ENCODE measurements around the gene LZTS3.

DNA sequence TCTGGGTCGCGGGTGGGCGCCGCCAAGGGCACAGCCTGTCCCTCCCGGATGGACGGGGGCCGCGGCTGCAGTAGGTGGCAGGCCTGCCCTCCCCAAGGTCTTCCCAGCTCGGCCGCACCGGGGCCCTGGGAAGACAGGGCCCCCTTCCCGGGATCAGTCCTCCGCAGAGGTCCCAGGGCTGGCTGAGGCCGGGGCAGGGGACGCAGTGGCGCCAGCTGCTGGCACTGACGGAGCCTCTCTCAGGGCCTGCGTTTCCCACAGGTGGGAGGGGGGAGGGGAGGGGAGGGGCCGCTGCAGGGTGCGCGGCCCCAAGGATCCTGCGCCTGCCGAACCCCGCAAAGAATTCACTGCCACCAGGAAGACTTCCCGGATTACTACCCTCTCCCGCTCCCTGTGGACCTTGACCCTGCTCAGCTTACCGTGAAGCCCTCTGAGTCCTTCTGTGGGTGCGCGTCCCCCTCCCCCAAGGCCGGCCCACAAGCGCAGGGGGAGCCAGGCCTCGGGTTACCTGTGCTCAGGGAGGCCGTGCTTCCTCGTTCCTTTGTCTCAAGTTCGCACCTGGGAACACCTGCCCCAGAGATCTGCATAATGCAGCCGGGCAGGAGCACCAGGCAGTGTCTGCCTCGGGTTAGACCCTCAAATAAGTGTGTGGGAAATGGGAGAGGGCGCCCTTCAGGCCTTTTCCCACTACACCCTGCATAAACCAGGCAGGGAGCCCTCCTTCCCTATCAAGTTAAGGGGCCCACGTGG lies 5.1 kb downstream of the LZTS3 start:
- TF ChIP-seq EZH2 (IDR thresholded peaks at IDR 0.05; ENCODE audit: borderline replicate concordance), result no peak
- TF ChIP-seq, protein P1, sequence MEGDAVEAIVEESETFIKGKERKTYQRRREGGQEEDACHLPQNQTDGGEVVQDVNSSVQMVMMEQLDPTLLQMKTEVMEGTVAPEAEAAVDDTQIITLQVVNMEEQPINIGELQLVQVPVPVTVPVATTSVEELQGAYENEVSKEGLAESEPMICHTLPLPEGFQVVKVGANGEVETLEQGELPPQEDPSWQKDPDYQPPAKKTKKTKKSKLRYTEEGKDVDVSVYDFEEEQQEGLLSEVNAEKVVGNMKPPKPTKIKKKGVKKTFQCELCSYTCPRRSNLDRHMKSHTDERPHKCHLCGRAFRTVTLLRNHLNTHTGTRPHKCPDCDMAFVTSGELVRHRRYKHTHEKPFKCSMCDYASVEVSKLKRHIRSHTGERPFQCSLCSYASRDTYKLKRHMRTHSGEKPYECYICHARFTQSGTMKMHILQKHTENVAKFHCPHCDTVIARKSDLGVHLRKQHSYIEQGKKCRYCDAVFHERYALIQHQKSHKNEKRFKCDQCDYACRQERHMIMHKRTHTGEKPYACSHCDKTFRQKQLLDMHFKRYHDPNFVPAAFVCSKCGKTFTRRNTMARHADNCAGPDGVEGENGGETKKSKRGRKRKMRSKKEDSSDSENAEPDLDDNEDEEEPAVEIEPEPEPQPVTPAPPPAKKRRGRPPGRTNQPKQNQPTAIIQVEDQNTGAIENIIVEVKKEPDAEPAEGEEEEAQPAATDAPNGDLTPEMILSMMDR (IDR thresholded peaks at IDR 0.05; ENCODE audit: poor library complexity), result peak; percentile 24
- TF ChIP-seq EZH2phosphoT487 (IDR thresholded peaks at IDR 0.05; ENCODE audit: low read depth, severe bottlenecking, unreplicated experiment), result no peak
